Esophagus squamous epithelium (tissue), 5 donors: ENCODE results near the gene AAR2. TPM values are rescaled to one million over a fixed set of nuclear protein-coding genes. Genes with fewer than 3 reads are reported as not detected.
A peak's percentile ranks its signal among the peaks of the same experiment; 100 is the strongest.

Experiments used
- DNase-seq: peaks from one replicate; lab custom pipeline; 2025; lab: John Stamatoyannopoulos, UW
- H3K27ac ChIP-seq, 4 donors: fragments of 200-600 bp; sonication (generic); one replicate each; pipeline ENCODE4 v1.5.1; 2016 to 2019; ENCODE audit warnings: mild to moderate bottlenecking in 1 of 4
- H3K27me3 ChIP-seq, 4 donors: fragments of 200-600 bp; sonication (generic); 1 replicate in 3 of 4; 2 replicates in 1 of 4; pipeline versions ENCODE4 v1.5.1 to v1.6.0; 2017 to 2021; ENCODE audit warnings: antibody characterized with exemption in 1 of 4
- H3K36me3 ChIP-seq, 3 donors: fragments of 200-600 bp; sonication (generic); one replicate each; pipeline ENCODE4 v1.5.1; 2016 to 2019
- H3K4me1 ChIP-seq, 3 donors: fragments of 200-600 bp; sonication (generic); one replicate each; pipeline ENCODE4 v1.5.1; 2017 to 2019
- H3K4me3 ChIP-seq, 4 donors: fragments of 200-600 bp; sonication (generic); 1 replicate in 3 of 4; 2 replicates in 1 of 4; pipeline ENCODE4 v1.5.1; 2016 to 2019; ENCODE audit warnings: mild to moderate bottlenecking in 2 of 4, moderate library complexity in 1 of 4
- H3K9me3 ChIP-seq, 3 donors: fragments of 200-600 bp; sonication (generic); one replicate each; pipeline ENCODE4 v1.5.1; 2016 to 2019
- CTCF ChIP-seq, 6 experiments: fragments of 450-650 bp in 4 of 6; fragments of 200-600 bp in 2 of 6; sonication (generic) in 2 of 6; IDR thresholded peaks; one replicate each; pipeline ENCODE4 v1.5.1; 2016 to 2019; ENCODE audit warnings: antibody characterized with exemption in 6 of 6, mild to moderate bottlenecking in 4 of 6, moderate library complexity in 4 of 6
- POLR2A ChIP-seq, 4 donors: fragments of 450-650 bp; IDR thresholded peaks; one replicate each; pipeline ENCODE4 v1.6.1; 2017; ENCODE audit warnings: antibody characterized with exemption in 4 of 4, mild to moderate bottlenecking in 4 of 4, moderate library complexity in 3 of 4
- WGBS, 2 donors: methylation state at CpG; one replicate each; pipeline ENCODE4 v1.1.5; 2018; 5-methylcytosine and 5-hydroxymethylcytosine counted together
- intact Hi-C: fragments of 100-400 bp; cut with DNase I; formaldehyde crosslinking; loops from one replicate; pipeline ENCODE4 v1.15.0; 2022
- total RNA-seq, 4 donors: library from RNA; depleted of rRNA; stranded (reverse); fragments of >200 nt; gene quantifications; one replicate each; pipeline ENCODE4 v1.1.0, GENCODE V29; 2016
- donor health status: DM: yes; HTN: yes; CAD: no.

AAR2 gene
- total RNA-seq: 10 to 100 TPM; 13.8 to 27.5 (median 16.5) TPM

DNA sequence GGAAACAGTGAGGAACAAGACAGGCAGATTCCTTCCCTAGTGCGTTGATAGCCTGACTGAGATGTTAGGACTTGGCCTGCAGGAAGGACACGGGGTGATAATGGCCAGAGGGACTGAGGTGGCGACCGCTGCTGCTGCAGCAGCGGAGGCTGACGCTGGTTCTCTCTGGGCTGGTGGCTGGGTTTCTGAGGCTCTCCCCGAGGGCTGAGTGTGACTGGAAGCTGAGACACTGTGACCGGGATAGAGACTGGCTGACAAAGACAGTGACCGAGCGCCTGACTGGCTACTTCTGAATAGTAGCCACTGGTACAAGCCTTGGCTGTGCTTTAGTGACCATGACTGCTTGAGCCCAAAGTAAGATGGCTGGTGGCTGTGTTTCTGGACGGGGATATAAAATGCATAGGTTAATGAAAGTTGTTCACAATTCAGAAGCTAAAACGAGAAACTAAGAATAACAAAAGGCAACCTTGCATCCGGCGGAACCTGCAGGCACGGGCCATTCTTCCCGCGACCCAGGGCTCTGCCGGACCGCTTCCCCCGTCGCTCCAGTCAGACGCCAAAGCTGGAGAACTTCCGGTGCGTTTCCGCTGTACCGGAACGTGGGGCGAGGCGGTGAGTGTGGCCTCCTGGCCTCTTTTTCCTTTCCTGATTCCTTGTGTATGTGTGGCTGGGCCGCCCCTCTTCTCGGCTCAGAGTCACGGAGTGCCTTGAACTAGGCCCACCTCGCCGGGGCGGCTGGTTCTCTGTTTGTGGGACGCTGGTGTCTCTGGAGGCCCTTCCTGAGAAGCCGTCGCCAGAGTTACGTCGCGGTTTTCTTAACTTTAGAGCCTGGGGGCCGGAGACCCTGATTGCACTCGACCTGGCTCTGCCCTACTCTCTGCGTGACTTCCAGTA lies at the start of gene AAR2:
TSS of gene AAR2 (plus strand) at position 587 of the 894 bp plus-strand sequence. CDS start 3,391 bp downstream, outside the sequence.
- Histone ChIP-seq H3K27ac (peak within 1 kb of the TSS; percentile 66 to 91 (median 88)), H3K36me3 (peaks cover 9 to 17% (median 9%) of the 10 kb centered on the region in 3 donors), H3K4me3 (peak within 1 kb of the TSS; percentile 70 to 83 (median 72)), H3K4me1 (peaks cover 13 to 40% (median 21%) of the 10 kb centered on the region in 3 donors), H3K27me3 (no peaks in the 10 kb centered on the region), H3K9me3 (no peaks in the 10 kb centered on the region)
- WGBS, 2 donors: 14 to 17% methylated on average over 38 to 43 of the region's 44 CpGs
- TF ChIP-seq POLR2A (IDR thresholded peaks at IDR 0.05) (peak in 1 of 4 donors; percentile 23), CTCF (IDR thresholded peaks at IDR 0.05) (peak in 1 of 6 experiments; percentile 36)
- intact Hi-C loops: no loop called here
- no peak for DNase-seq

- H3K27ac ChIP-seq: no peak overlapping the region
- DNase-seq: no peak
- no peak overlapping the region for H3K4me3 ChIP-seq
- WGBS, 2 donors: 77 to 80% methylated on average over 2 to 6 of the region's 10 CpGs
- peaks cover 18 to 99% (median 40%) of the 10 kb centered on the region in 3 donors for H3K36me3 ChIP-seq
- H3K4me1 ChIP-seq: no peaks in the 10 kb centered on the region
- TF ChIP-seq CTCF (IDR thresholded peaks at IDR 0.05): no peak
- no peak for TF ChIP-seq POLR2A (IDR thresholded peaks at IDR 0.05)
- intact Hi-C loops: no loop called here
- no peaks in the 10 kb centered on the region for H3K9me3 ChIP-seq
- no peaks in the 10 kb centered on the region for H3K27me3 ChIP-seq
Measured at GRCh38 chr20:36193977-36194712, 42.1 kb upstream of the AAR2 start.

GRCh38 chr20:36196676-36197075 lies 39.6 kb upstream of the AAR2 start:
- Histone ChIP-seq H3K4me3 (no peak overlapping the region), H3K27ac (no peak overlapping the region), H3K4me1 (no peaks in the 10 kb centered on the region), H3K27me3 (no peaks in the 10 kb centered on the region), H3K9me3 (no peaks in the 10 kb centered on the region), H3K36me3 (peaks cover 18 to 97% (median 29%) of the 10 kb centered on the region in 3 donors)
- no peak for TF ChIP-seq POLR2A (IDR thresholded peaks at IDR 0.05)
- intact Hi-C loops: loop anchor here (5.0 kb wide), 1 partner anchor 209 kb away; no protein-coding TSS in a partner anchor
- 60 to 75% methylated on average over 2 of the region's 2 CpGs for WGBS, 2 donors
- DNase-seq: no peak

GRCh38 chr20:36197271-36197670 lies 39.0 kb upstream of the AAR2 start:
- DNase-seq: no peak
- Histone ChIP-seq H3K9me3 (no peaks in the 10 kb centered on the region), H3K4me1 (no peaks in the 10 kb centered on the region), H3K36me3 (peaks cover 18 to 97% (median 32%) of the 10 kb centered on the region in 3 donors), H3K27me3 (no peaks in the 10 kb centered on the region), H3K4me3 (no peak overlapping the region), H3K27ac (no peak overlapping the region)
- intact Hi-C loops: loop anchor here (5.0 kb wide), 1 partner anchor 210 kb away; no protein-coding TSS in a partner anchor
- WGBS, 2 donors: 80 to 83% methylated on average over 1 to 2 of the region's 2 CpGs
- TF ChIP-seq CTCF (IDR thresholded peaks at IDR 0.05) (no peak), POLR2A (IDR thresholded peaks at IDR 0.05) (no peak)

DNA sequence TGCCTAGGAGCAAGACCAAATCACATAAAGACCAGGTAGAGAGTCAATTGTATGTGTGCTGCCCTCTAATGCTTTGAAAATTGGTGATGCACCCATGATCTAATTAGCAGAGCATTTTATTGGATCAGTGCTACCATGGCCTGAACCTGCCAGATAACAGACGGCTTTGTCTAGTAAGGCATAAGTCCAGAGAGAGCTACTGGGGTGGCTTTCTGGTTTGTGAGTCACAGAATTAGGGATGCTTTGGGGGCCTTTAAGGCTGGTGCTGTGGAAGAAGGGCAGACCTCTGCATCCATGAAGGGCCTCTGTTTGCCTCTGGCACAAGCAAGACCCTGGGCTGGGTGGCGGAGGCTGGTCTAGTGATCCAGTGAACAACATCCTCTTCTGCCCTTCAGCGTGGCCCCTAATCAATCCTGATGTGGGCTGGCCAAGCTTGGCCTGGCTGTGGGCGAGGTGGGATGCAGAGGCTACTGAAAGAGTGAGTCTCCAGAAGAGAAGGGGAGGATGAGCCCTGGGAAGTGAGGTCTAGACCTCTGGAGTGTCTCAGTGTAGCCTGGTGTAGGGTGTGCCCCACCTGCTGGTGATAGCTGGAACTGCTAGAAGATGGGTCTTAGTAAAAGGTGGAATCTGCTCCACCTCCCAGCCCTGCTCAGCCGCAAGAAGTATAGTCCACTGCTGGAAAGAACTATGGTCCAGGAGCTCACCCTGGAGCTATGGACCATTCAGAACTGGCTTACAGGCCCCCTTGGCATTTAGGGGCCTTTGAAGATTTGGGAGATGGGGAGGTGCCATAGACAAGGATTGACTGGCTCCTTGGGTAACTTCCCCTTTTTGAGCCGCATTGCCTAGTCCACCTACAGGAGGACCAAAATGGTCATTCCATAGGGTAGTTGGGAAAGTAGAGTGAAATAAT lies 36.7 kb upstream of the AAR2 start:
- TF ChIP-seq POLR2A (IDR thresholded peaks at IDR 0.05) (no peak), CTCF (IDR thresholded peaks at IDR 0.05) (peak; percentile 76 to 94 (median 86))
- Histone ChIP-seq H3K36me3 (peaks cover 12 to 91% (median 24%) of the 10 kb centered on the region in 3 donors), H3K4me3 (no peak overlapping the region), H3K27me3 (no peaks in the 10 kb centered on the region), H3K9me3 (no peaks in the 10 kb centered on the region), H3K27ac (no peak overlapping the region), H3K4me1 (no peaks in the 10 kb centered on the region)
- intact Hi-C loops: loop anchor here (5.0 kb wide), 2 partner anchors 212 to 238 kb away; no protein-coding TSS in a partner anchor
- DNase-seq: no peak
- WGBS, 2 donors: 31 to 100% methylated on average over 1 to 3 of the region's 6 CpGs
